Measurements from ENCODE around the gene TSPAN9. TPM values are rescaled to one million over a fixed set of nuclear protein-coding genes. Genes with fewer than 3 reads are reported as not detected.

Gene TSPAN9
- total RNA-seq, 2 donors from 2014 or later = 39.5 to 50.2 TPM

GRCh38 chr12:3136641-3137267, 59.6 kb downstream of the TSPAN9 start:
- Histone ChIP-seq H3K9me3 (no peaks in the 10 kb centered on the region), H3K4me1 (ENCODE audit: control insufficient read depth in 1 of 2, low read depth in 2 of 2) (peaks cover 17 to 54% of the 10 kb centered on the region in 2 donors), H3K36me3 (no peaks in the 10 kb centered on the region), H3K27ac (no peak overlapping the region), H3K27me3 (replicated peaks; ENCODE audit: insufficient read depth) (no peaks in the 10 kb centered on the region), H3K4me3 (no peak overlapping the region)
- TF ChIP-seq, protein P1, sequence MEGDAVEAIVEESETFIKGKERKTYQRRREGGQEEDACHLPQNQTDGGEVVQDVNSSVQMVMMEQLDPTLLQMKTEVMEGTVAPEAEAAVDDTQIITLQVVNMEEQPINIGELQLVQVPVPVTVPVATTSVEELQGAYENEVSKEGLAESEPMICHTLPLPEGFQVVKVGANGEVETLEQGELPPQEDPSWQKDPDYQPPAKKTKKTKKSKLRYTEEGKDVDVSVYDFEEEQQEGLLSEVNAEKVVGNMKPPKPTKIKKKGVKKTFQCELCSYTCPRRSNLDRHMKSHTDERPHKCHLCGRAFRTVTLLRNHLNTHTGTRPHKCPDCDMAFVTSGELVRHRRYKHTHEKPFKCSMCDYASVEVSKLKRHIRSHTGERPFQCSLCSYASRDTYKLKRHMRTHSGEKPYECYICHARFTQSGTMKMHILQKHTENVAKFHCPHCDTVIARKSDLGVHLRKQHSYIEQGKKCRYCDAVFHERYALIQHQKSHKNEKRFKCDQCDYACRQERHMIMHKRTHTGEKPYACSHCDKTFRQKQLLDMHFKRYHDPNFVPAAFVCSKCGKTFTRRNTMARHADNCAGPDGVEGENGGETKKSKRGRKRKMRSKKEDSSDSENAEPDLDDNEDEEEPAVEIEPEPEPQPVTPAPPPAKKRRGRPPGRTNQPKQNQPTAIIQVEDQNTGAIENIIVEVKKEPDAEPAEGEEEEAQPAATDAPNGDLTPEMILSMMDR (IDR thresholded peaks at IDR 0.05) = no peak
- ATAC-seq (ENCODE audit: insufficient number of reproducible peaks, low FRiP score, low read depth) = no peak
- DNase-seq (ENCODE audit: low spot score) = no peak

DNA sequence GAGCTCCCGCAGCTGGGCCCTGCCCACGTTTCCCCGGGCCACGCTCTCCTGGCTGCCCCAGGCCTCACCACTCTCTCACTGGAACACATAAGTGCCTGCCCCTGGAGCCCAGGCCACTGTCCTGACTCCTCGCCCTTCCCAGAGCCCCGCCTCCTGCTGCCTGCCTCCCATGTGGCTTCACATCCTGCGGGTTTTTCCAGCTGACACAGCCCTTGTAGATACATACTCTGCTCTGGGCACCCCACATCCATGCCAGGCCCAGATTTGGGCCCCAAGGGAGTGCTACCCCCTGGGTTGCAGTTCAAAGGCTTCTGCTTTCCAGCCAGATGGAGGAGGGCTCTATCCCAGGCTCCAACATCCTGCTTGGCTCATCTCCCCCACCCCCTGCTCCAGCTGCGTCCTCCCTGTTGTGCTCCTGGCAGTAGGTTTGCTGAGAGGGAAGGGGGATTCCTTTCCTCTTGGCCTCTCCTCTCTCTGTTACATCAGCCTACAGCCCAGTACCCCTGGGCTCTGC, 60.1 kb downstream of the TSPAN9 start:
- Histone ChIP-seq H3K27ac (no peak overlapping the region), H3K9me3 (no peaks in the 10 kb centered on the region), H3K27me3 (replicated peaks; ENCODE audit: insufficient read depth) (no peaks in the 10 kb centered on the region), H3K4me1 (ENCODE audit: control insufficient read depth in 1 of 2, low read depth in 2 of 2) (peaks cover 17 to 49% of the 10 kb centered on the region in 2 donors), H3K4me3 (no peak overlapping the region), H3K36me3 (no peaks in the 10 kb centered on the region)
- ATAC-seq (ENCODE audit: insufficient number of reproducible peaks, low FRiP score, low read depth) (no peak), DNase-seq (ENCODE audit: low spot score) (no peak)
- TF ChIP-seq, protein P1 (IDR thresholded peaks at IDR 0.05) = no peak

DNA sequence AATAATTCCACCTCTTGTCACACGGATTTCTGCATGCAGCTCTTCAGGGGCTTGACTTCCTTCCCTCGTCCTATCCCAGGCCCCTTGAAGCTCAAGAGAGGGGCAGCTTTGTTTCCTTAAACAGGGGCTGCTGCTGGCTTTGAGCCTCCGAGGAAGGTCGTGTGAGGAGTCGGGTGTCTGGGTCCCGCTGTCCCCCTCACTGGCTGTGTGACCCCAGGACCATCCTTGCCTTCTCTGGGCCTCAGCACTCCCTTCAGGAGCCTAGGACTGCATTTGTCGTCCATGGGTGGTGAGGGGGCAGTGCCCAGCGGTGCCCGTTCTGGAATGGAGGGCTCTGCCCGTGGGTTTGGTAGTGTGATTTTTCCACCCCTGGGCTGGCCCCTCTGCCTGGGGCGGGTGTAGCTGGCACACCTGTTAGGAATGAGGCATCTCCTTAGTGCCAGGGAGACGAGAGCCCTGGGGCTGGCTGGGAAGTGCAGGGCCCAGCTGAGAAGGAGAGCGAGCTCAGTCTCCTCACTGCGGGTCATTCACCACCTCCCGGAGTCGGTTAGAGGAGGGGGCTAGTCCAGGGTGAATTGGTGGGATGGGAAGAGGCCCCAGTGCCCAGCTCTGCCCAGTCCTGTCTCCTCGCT, 60.8 kb downstream of the TSPAN9 start:
- H3K4me3 ChIP-seq = no peak overlapping the region
- H3K36me3 ChIP-seq = no peaks in the 10 kb centered on the region
- DNase-seq (ENCODE audit: low spot score) (no peak), ATAC-seq (ENCODE audit: insufficient number of reproducible peaks, low FRiP score, low read depth) (no peak)
- H3K27me3 ChIP-seq (replicated peaks; ENCODE audit: insufficient read depth) = no peaks in the 10 kb centered on the region
- no peak overlapping the region for H3K27ac ChIP-seq
- TF ChIP-seq, protein P1 (IDR thresholded peaks at IDR 0.05) = no peak
- H3K9me3 ChIP-seq = no peaks in the 10 kb centered on the region
- peaks cover 11 to 43% of the 10 kb centered on the region in 2 donors for H3K4me1 ChIP-seq (ENCODE audit: control insufficient read depth in 1 of 2, low read depth in 2 of 2)

DNA sequence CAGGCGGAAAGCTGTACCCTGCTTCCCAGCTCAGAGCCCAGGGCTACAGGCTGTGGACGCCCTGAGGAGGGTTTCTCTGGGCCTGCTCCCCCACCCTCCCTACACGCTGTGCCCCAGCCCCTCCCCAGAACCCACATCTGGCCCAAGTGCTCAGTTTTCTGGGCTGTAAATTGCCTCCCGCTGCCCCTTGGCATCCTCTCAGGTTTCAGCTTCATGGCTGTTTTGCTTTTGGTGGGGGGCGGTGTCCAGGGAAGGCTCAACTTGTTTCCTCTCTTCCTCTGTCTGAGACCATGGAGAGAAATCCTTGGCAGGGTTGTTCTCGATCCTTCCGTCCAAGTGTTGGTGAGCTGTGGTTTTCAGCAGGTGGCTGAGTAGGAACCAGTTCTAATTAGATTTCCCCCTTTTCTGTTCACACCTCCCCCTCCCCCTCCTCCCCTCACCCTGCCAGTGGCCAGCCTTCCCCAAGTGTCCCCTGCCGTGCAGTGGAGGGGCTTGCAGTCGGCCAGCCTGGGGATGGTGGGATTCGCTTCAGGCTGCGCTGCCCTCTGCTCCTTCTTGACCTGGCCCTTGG, 61.8 kb downstream of the TSPAN9 start:
- Histone ChIP-seq H3K27me3 (replicated peaks; ENCODE audit: insufficient read depth) (no peaks in the 10 kb centered on the region), H3K4me3 (no peak overlapping the region), H3K9me3 (no peaks in the 10 kb centered on the region), H3K36me3 (no peaks in the 10 kb centered on the region), H3K4me1 (ENCODE audit: control insufficient read depth in 1 of 2, low read depth in 2 of 2) (peaks cover 6 to 35% of the 10 kb centered on the region in 2 donors), H3K27ac (no peak overlapping the region)
- ATAC-seq (ENCODE audit: insufficient number of reproducible peaks, low FRiP score, low read depth) = no peak
- TF ChIP-seq, protein P1 (IDR thresholded peaks at IDR 0.05) = no peak
- no peak for DNase-seq (ENCODE audit: low spot score)

DNA sequence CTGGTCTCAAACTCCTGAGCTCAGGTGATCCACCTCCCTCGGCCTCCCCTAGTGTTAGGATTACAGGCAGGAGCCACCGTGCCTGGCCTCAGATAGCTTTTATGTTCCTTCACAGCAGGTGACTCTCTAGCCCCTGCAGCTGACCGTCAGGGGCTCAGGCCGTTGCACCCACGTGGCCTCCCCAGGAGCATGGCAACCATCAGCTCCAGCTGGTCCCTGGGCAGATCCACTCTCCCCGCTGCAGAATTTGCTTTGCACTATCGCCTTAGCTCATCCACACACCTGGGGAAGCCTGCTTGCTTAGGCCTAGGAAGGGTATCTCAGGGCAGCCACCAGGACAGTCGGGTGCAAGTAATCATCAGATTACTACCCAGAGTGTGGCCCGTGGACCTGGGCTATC, 62.6 kb downstream of the TSPAN9 start:
- no peaks in the 10 kb centered on the region for H3K9me3 ChIP-seq
- no peak overlapping the region for H3K4me3 ChIP-seq
- TF ChIP-seq, protein P1 (IDR thresholded peaks at IDR 0.05) = no peak
- peaks cover 6 to 35% of the 10 kb centered on the region in 2 donors for H3K4me1 ChIP-seq (ENCODE audit: control insufficient read depth in 1 of 2, low read depth in 2 of 2)
- H3K36me3 ChIP-seq = no peaks in the 10 kb centered on the region
- no peak overlapping the region for H3K27ac ChIP-seq
- ATAC-seq (ENCODE audit: insufficient number of reproducible peaks, low FRiP score, low read depth) (no peak), DNase-seq (ENCODE audit: low spot score) (no peak)
- no peaks in the 10 kb centered on the region for H3K27me3 ChIP-seq (replicated peaks; ENCODE audit: insufficient read depth)

All from thoracic aorta (tissue), 2 donors.